PC-9 (cell line): Measurements from ENCODE around the gene PHEX. TPM values are rescaled to one million over a fixed set of nuclear protein-coding genes. Genes with fewer than 3 reads are reported as not detected.

Experiments
- BruUV-seq: library from RNA; stranded (reverse); fragments of 400-500 nt; replicated peaks from 2 replicates; lab custom pipeline; 2021; lab: Mats Ljungman, UMichigan
- CTCF ChIA-PET: fragments of 300-600 bp; sonication (Branson Sonifier 250); formaldehyde crosslinking; loops from one replicate; lab custom pipeline; 2022; ENCODE audit warnings: antibody characterized with exemption; lab: Charles Lee
- POLR2A ChIA-PET: fragments of 300-600 bp; sonication (Branson Sonifier 250); formaldehyde crosslinking; loops from one replicate; lab custom pipeline; 2022; ENCODE audit warnings: antibody characterized with exemption; ENCODE audit not compliant: unreplicated experiment; lab: Charles Lee
- DNase-seq, 2 experiments: peaks; one replicate each; pipeline versions ENCODE4 v3.0.0 to v3.0.0-alpha.2; 2015 to 2022; ENCODE audit warnings: mixed read lengths in 1 of 2
- H2AFZ ChIP-seq: fragments of 200-600 bp; sonication (generic); 2 replicates; pipeline ENCODE4 v1.8.1; 2017; ENCODE audit warnings: antibody characterized with exemption
- H3F3A ChIP-seq: fragments of 200-600 bp; sonication (generic); 2 replicates; pipeline ENCODE4 v1.8.1; 2017; ENCODE audit warnings: antibody characterized with exemption, mild to moderate bottlenecking, low read depth; ENCODE audit not compliant: insufficient read depth
- H3K27ac ChIP-seq: fragments of 200-600 bp; sonication (generic); 2 replicates; pipeline ENCODE4 v1.6.1; 2016; ENCODE audit warnings: mixed run types
- H3K27me3 ChIP-seq: fragments of 200-600 bp; sonication (generic); 2 replicates; pipeline ENCODE4 v1.6.1; 2016; ENCODE audit warnings: low read depth, mixed run types; ENCODE audit not compliant: insufficient read depth
- H3K36me3 ChIP-seq: fragments of 200-600 bp; sonication (generic); 2 replicates; pipeline ENCODE4 v1.6.1; 2016; ENCODE audit warnings: low read depth, mixed run types
- H3K4me1 ChIP-seq: fragments of 200-600 bp; sonication (generic); replicated peaks from 2 replicates; pipeline ENCODE4 v1.6.1; 2016; ENCODE audit warnings: mixed run types; ENCODE audit not compliant: insufficient read depth
- H3K4me2 ChIP-seq: fragments of 200-600 bp; sonication (generic); 2 replicates; pipeline ENCODE4 v1.6.1; 2017; ENCODE audit warnings: mixed run types
- H3K4me3 ChIP-seq: fragments of 200-600 bp; sonication (generic); 2 replicates; pipeline ENCODE4 v1.6.1; 2016; ENCODE audit warnings: mixed run types
- H3K79me2 ChIP-seq: fragments of 200-600 bp; sonication (generic); 2 replicates; pipeline ENCODE4 v1.6.1; 2017; ENCODE audit warnings: low read depth, mixed run types
- H3K9me2 ChIP-seq: fragments of 200-600 bp; sonication (generic); 2 replicates; pipeline ENCODE4 v1.8.1; 2017; ENCODE audit warnings: mild to moderate bottlenecking; ENCODE audit not compliant: insufficient read depth
- H3K9me3 ChIP-seq: fragments of 200-600 bp; sonication (generic); 2 replicates; pipeline ENCODE4 v1.8.1; 2016; ENCODE audit warnings: low read depth; ENCODE audit not compliant: insufficient read depth
- H4K20me1 ChIP-seq: fragments of 200-600 bp; sonication (generic); 2 replicates; pipeline ENCODE4 v1.8.1; 2017; ENCODE audit not compliant: insufficient read depth
- EZH2 ChIP-seq: fragments of 200-600 bp; sonication (generic); IDR thresholded peaks from 2 replicates; pipeline ENCODE4 v1.8.0; 2017; ENCODE audit warnings: antibody characterized with exemption, low read depth
- intact Hi-C: fragments of 100-400 bp; cut with micrococcal nuclease; formaldehyde crosslinking; loops from one replicate; pipeline ENCODE4 v1.10.0; 2022; ENCODE audit not compliant: unreplicated experiment
- total RNA-seq: library from RNA; stranded (reverse); gene quantifications from 2 replicates; pipeline ENCODE4 v1.2.3, GENCODE V29; 2021
- TF ChIP-seq, protein P1 (sequence below): fragments of 200-600 bp; sonication (generic); conservative IDR thresholded peaks from 2 replicates; pipeline ENCODE4 v1.6.1; 2017; ENCODE audit warnings: mixed run types, antibody characterized with exemption, mild to moderate bottlenecking, moderate library complexity

PHEX gene
- total RNA-seq, 1 experiment from 2014 or later: 3.5 TPM

- intact Hi-C loops: no loop called here
- peaks cover 20% of the 10 kb centered on the region; the same call in 1 of the 2 replicates for H3F3A ChIP-seq
- ChIA-PET CTCF (no interaction called here), POLR2A (no interaction called here)
- no TSS peak for BruUV-seq
- H3K9me2 ChIP-seq: no peaks in the 10 kb centered on the region
- no peak for DNase-seq
- no peak overlapping the region for H3K27ac ChIP-seq
- H3K4me2 ChIP-seq: no peak overlapping the region
- H3K4me1 ChIP-seq: peaks cover 24% of the 10 kb centered on the region
- TF ChIP-seq EZH2: no peak
- TF ChIP-seq, protein P1, sequence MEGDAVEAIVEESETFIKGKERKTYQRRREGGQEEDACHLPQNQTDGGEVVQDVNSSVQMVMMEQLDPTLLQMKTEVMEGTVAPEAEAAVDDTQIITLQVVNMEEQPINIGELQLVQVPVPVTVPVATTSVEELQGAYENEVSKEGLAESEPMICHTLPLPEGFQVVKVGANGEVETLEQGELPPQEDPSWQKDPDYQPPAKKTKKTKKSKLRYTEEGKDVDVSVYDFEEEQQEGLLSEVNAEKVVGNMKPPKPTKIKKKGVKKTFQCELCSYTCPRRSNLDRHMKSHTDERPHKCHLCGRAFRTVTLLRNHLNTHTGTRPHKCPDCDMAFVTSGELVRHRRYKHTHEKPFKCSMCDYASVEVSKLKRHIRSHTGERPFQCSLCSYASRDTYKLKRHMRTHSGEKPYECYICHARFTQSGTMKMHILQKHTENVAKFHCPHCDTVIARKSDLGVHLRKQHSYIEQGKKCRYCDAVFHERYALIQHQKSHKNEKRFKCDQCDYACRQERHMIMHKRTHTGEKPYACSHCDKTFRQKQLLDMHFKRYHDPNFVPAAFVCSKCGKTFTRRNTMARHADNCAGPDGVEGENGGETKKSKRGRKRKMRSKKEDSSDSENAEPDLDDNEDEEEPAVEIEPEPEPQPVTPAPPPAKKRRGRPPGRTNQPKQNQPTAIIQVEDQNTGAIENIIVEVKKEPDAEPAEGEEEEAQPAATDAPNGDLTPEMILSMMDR: no peak
- no peaks in the 10 kb centered on the region for H3K36me3 ChIP-seq
- H3K4me3 ChIP-seq: no peak overlapping the region
- H3K27me3 ChIP-seq: no peaks in the 10 kb centered on the region
- 0 out of 2 replicates have a peak, but pooled peaks cover 2% of the 10 kb centered on the region for H3K9me3 ChIP-seq
- H4K20me1 ChIP-seq: no peaks in the 10 kb centered on the region
- H2AFZ ChIP-seq: no peak overlapping the region
- no peaks in the 10 kb centered on the region for H3K79me2 ChIP-seq
Observed at GRCh38 chrX:22163326-22163725, 131.2 kb downstream of the PHEX start.

- no TSS peak for BruUV-seq
- peaks cover 19% of the 10 kb centered on the region for H3K4me1 ChIP-seq
- H3K9me3 ChIP-seq: 0 out of 2 replicates have a peak, but pooled peaks cover 3% of the 10 kb centered on the region
- peak overlapping the region; percentile 63 for H3K27ac ChIP-seq
- no peaks in the 10 kb centered on the region for H4K20me1 ChIP-seq
- ChIA-PET CTCF (no interaction called here), POLR2A (no interaction called here)
- H3K4me2 ChIP-seq: peak overlapping the region; percentile 46
- H3K79me2 ChIP-seq: no peaks in the 10 kb centered on the region
- no peak overlapping the region for H3K4me3 ChIP-seq
- no peaks in the 10 kb centered on the region for H3K9me2 ChIP-seq
- DNase-seq: peak; percentile 24 to 55
- intact Hi-C loops: no loop called here
- H3K27me3 ChIP-seq: no peaks in the 10 kb centered on the region
- no peaks in the 10 kb centered on the region for H3K36me3 ChIP-seq
- no peak overlapping the region for H2AFZ ChIP-seq
- TF ChIP-seq, protein P1: no peak
- no peak for TF ChIP-seq EZH2
- peaks cover 20% of the 10 kb centered on the region; the same call in 1 of the 2 replicates for H3F3A ChIP-seq
Observed at GRCh38 chrX:22164770-22165388, 132.8 kb downstream of the PHEX start.

GRCh38 chrX:22165732-22166457 is 133.8 kb downstream of the PHEX start:
- 0 out of 2 replicates have a peak, but pooled peaks cover 3% of the 10 kb centered on the region for H3K9me3 ChIP-seq
- H4K20me1 ChIP-seq: no peaks in the 10 kb centered on the region
- H3K36me3 ChIP-seq: no peaks in the 10 kb centered on the region
- BruUV-seq: no TSS peak
- no peaks in the 10 kb centered on the region for H3K9me2 ChIP-seq
- no peaks in the 10 kb centered on the region for H3K79me2 ChIP-seq
- H3K27me3 ChIP-seq: no peaks in the 10 kb centered on the region
- H3K4me1 ChIP-seq: peaks cover 19% of the 10 kb centered on the region
- peak in 1 of 2 experiments; percentile 58 for DNase-seq
- peak overlapping the region; percentile 63 for H3K27ac ChIP-seq
- no peak overlapping the region for H3K4me3 ChIP-seq
- no peak overlapping the region for H2AFZ ChIP-seq
- H3K4me2 ChIP-seq: peak overlapping the region; percentile 46
- CTCF ChIA-PET: no interaction called here
- TF ChIP-seq, protein P1: no peak
- TF ChIP-seq EZH2: no peak
- peaks cover 20% of the 10 kb centered on the region; the same call in 1 of the 2 replicates for H3F3A ChIP-seq
- POLR2A ChIA-PET: interaction anchor here (0.6 kb wide), 1 partner anchor 29 kb away, joined by 6 read pairs; no protein-coding TSS in a partner anchor
- intact Hi-C loops: no loop called here
